SK-N-DZ (cell line): ENCODE data around the gene IMMP2L.

Source experiments
- DNase-seq: peaks from one replicate; pipeline ENCODE4 v3.0.0-alpha.2; 2015; ENCODE audit warnings: low spot score

The IMMP2L gene

GRCh38 chr7:111223802-111224253 lies 338.5 kb downstream of the IMMP2L start:
- DNase-seq = no peak

DNA sequence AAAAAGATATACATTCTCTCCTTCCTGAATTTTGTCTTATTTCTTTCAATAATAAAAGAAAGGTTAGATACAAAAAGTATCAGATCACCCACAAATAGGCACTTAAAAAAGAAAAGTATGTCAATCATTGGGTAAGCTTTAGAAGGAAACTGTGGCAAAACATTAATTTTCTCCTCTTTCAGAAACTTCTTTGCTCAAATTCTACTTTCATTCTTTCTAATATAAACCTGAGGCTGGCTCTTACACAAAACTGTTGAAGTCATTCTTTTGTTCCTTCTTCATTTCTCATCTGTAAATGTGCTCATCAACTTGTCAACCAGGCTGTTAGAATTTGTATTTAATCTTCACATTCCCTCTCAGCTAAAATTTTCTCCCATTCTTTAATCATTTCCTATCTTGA lies 346.7 kb downstream of the IMMP2L start:
- no peak for DNase-seq

GRCh38 chr7:111212857-111213523 lies 349.3 kb downstream of the IMMP2L start:
- DNase-seq = no peak

GRCh38 chr7:111210996-111211395 lies 351.3 kb downstream of the IMMP2L start:
- no peak for DNase-seq

- DNase-seq = no peak
These were observed 352.2 kb downstream of the IMMP2L start for GRCh38 chr7:111210043-111210442.

GRCh38 chr7:111205251-111205650 lies 357.0 kb downstream of the IMMP2L start:
- no peak for DNase-seq

GRCh38 chr7:111202321-111202720 lies 360.0 kb downstream of the IMMP2L start:
- no peak for DNase-seq

DNA sequence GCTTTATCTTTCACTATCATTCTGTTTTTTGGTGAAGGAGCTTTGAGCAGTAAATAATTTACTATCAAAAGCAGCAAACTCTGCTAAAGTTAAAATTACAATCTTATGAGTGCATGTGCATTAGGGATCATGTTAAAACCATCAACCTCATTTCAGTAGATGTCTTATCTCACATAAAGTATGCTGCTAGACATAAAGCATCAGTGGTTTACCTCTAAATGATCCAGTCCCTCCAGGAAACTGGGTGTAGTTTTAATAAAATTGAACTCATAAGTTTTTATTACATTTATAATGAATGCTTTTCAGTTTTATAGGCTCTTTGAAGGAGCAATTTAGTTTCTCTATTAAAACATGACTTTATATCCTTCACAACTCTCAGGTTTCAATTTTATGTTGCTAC lies 362.6 kb downstream of the IMMP2L start:
- DNase-seq = no peak

DNA sequence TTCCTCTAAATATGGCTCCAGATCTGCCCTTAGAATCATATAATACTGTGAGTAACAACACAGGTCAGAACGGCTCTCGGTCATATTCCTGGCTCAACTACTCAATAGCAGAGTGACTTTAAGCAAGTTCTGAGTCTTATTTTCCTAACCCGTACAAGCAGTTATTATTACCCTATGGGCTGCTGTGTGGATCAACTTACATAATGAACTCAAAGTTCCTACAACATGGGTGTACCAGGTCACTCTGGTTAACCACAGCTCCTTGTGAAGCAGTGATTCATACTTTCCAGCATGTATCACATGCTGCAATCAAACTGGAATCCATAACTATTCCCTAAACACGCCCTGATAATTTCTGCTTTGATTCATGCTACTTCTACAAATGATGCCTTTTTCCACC lies 364.0 kb downstream of the IMMP2L start:
- no peak for DNase-seq

DNA sequence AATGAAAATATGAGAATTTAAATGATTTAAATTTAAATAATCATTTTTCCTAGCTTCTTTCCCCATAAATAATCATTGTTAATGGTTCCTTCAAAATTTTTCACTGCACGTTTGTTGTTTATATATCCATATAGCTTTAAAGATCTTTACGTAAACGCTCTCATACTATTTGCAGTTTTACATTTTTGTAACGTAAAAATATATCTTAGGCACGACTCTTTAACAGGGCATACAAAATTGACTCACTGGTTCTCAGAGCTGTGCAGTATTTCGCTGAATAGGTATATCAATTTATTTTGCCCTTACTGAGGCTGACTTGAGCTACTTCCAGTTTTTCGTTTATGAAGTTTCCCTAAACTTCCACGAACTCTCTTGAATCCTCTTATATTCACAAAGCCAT lies 365.6 kb downstream of the IMMP2L start:
- DNase-seq = no peak

DNA sequence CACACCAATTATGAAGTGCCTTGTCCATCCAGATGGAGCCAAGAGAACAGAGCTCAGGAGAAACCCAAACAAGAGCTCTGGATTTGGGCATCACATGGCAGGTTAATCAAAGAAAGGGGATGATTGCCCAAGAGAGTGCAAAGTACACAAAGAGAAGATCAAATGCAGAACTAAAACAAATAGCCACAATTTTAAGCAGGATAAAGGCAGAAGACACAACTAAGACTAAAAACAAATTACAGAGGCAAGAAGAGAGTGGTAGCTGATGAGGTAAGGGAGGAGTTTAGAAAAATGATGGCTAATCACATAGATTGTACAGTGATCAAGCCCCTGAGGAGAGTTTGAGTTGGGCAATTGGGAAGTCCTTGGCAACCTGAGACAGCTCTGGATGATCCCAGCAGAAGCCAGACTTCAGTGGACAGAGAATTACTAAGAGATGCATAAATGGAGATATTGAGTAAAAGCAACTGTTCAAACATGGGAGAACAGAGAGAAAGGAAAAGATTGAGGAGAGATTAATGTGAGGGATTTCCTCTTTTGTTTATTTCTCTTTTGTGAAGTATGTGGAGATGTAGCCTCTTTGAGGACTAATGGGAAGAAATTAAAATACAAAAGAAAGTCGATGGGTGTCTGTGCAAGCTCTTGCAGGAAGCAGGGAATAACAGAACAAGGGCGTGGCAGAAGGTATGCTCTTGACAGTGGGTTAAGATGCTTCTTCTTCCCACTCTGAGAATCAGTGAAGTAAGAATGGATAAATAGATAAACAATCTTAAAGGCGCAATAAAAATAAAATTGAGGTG lies 369.5 kb downstream of the IMMP2L start:
- peak; percentile 32 for DNase-seq

- DNase-seq = no peak
These were observed 371.5 kb downstream of the IMMP2L start for GRCh38 chr7:111190804-111191203.

GRCh38 chr7:111184987-111185386 lies 377.3 kb downstream of the IMMP2L start:
- DNase-seq = no peak

- DNase-seq = no peak
These were observed 379.0 kb downstream of the IMMP2L start for GRCh38 chr7:111183321-111183720.

DNA sequence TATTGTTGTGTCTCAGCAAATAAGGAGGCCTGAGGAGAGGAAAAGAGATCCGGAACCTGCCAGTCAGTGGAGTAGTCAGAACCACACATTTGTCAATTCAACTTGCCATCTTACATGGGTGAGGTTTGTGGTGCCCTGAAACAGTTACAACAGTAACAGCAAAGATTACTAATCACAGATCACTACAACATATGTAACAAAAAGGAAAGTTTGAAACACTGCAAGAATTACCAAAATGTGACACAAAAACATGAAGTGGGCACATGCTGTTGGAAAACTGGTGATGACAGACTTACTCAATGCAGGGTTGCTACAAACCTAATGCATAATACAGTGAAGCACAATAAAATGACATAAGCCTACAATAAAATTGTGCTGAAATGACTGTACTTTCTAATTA lies 382.0 kb downstream of the IMMP2L start:
- DNase-seq = no peak

DNA sequence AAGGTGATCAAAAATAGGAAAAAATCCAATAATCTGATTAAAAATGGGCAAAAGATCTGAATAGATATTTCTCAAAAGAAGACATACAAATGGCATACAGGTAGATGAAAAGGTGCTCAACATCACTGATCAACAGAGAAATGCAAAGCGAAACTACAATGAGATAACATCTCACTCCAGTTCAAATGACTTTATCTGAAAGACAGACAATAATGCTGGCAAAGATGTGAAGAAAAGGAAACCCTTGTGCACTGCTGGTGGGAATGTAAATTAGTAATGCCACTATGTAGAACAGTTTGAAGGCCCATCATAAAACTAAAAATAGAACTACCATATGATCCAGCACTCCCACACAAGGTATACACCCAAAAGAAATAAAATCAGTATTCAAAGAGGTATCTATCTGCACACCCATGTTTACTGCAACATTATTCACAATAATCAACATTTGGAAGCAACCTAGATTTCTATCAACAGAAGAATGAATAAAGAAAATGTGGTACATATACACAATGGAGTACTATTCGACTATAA lies 386.3 kb downstream of the IMMP2L start:
- DNase-seq = peak; percentile 20

- no peak for DNase-seq
These were observed 387.8 kb downstream of the IMMP2L start for GRCh38 chr7:111174510-111174909.

DNA sequence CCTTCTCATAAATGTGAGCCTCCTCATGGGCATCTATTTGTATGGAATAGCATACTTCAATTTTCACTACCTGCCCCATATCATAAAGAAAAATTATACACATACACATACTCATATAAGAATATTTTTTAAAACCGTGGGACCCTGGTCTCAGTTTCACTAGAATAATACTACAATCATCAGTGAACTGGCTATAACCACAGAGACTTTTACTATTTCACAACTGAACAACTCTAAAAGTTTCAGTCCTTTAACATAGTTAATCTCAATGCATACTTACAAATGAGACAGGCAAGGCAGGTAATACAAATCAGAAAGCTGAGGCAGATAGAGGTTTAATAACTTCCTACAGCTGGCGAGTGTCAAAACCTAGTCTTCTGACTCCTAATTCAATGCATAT lies 388.3 kb downstream of the IMMP2L start:
- no peak for DNase-seq

DNA sequence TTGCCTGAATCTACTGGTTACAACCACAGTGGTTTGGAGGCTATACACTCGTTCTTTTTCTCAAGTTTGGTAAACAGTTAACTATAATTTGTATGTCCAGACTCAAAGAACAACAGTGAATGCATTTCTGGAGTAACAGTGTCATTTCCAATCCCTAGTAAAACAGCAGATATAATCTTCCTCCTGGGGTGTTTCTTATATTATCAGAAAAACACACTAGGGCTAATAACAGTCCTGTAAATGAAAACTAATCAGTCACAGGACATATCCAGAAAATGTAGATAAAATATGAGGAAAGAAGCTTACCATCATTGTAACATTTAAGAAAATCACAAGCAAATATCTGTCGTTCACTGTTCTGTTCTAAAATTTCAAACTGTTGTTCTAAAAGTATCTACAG lies 388.8 kb downstream of the IMMP2L start:
- no peak for DNase-seq

GRCh38 chr7:111172564-111173257 lies 389.6 kb downstream of the IMMP2L start:
- DNase-seq = peak; percentile 18

DNA sequence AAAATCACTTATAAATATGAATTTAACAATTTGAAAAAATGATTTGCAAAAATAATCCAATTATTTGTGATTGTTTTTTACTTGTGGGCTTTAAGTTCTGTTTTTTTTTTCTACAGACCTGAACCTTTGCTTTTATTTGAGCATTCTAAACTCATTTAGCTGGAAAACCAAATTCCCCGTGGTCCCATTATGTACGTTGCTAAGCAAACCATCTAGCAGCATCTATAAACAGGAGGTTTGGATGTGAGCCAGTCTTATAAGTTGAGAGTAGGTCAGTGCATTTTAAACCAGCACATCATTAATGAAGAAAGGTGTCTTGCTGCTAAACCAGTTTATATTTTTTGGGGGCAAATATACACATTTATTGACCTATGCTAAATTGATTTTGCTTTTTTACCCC lies 394.1 kb downstream of the IMMP2L start:
- no peak for DNase-seq

- no peak for DNase-seq
These were observed 397.9 kb downstream of the IMMP2L start for GRCh38 chr7:111164442-111164841.
